Measurements from ENCODE around the gene GULP1.

Gene GULP1

GRCh38 chr2:188415754-188416083, 124.0 kb downstream of the GULP1 start:
- Histone ChIP-seq H3K9me3 (ENCODE audit: control insufficient read depth, insufficient read depth, low read depth, low read length) (no peaks in the 10 kb centered on the region), H3K27ac (ENCODE audit: extremely low read depth, low read depth, low read length) (no peak overlapping the region), H3K36me3 (ENCODE audit: control insufficient read depth in 2 of 2, insufficient read depth in 1 of 2, low read length in 2 of 2) (no peaks in the 10 kb centered on the region), H3K4me3 (ENCODE audit: low read depth, low read length) (no peak overlapping the region), H3K4me1 (ENCODE audit: control insufficient read depth, insufficient read depth, low read length) (no peaks in the 10 kb centered on the region; the same call in 1 of the 2 replicates)
- TF ChIP-seq ZNF707 (tag by site-specific recombination; IDR thresholded peaks at IDR 0.05) (no peak), PRDM4 (tag by site-specific recombination; IDR thresholded peaks at IDR 0.05) (no peak), ZNF155 (tag by site-specific recombination; IDR thresholded peaks at IDR 0.05) (no peak), ZNF530 (tag by site-specific recombination; IDR thresholded peaks at IDR 0.05; ENCODE audit: low read depth) (no peak), BCL11B (tag by site-specific recombination; IDR thresholded peaks at IDR 0.05; ENCODE audit: low read depth) (no peak), ZNF354C (tag by site-specific recombination; IDR thresholded peaks at IDR 0.05; ENCODE audit: borderline replicate concordance, low read depth) (no peak), ZNF114 (tag by site-specific recombination; IDR thresholded peaks at IDR 0.05) (no peak), BCL11A (tag by site-specific recombination; IDR thresholded peaks at IDR 0.05; ENCODE audit: low read depth) (no peak), SP2 (tag by site-specific recombination; IDR thresholded peaks at IDR 0.05) (no peak), ZNF776 (tag by site-specific recombination; IDR thresholded peaks at IDR 0.05; ENCODE audit: borderline replicate concordance) (no peak), SCRT2 (tag by site-specific recombination; IDR thresholded peaks at IDR 0.05) (no peak), GFI1B (tag by site-specific recombination; IDR thresholded peaks at IDR 0.05) (no peak), ZBTB20 (tag by site-specific recombination; IDR thresholded peaks at IDR 0.05) (no peak), RBAK (tag by site-specific recombination; IDR thresholded peaks at IDR 0.05) (no peak), ZNF529 (tag by site-specific recombination; IDR thresholded peaks at IDR 0.05; ENCODE audit: insufficient replicate concordance) (no peak), YY1 (tag by site-specific recombination; IDR thresholded peaks at IDR 0.05) (no peak)
- POLR2A ChIA-PET, result no interaction called here
- CTCF ChIA-PET, result no interaction called here

- no peak overlapping the region for H3K27ac ChIP-seq (ENCODE audit: extremely low read depth, low read depth, low read length)
- no peaks in the 10 kb centered on the region; the same call in 1 of the 2 replicates for H3K4me1 ChIP-seq (ENCODE audit: control insufficient read depth, insufficient read depth, low read length)
- H3K4me3 ChIP-seq (ENCODE audit: low read depth, low read length), result no peak overlapping the region
- no peaks in the 10 kb centered on the region for H3K36me3 ChIP-seq (ENCODE audit: control insufficient read depth in 2 of 2, insufficient read depth in 1 of 2, low read length in 2 of 2)
- no peaks in the 10 kb centered on the region for H3K9me3 ChIP-seq (ENCODE audit: control insufficient read depth, insufficient read depth, low read depth, low read length)
- ChIA-PET POLR2A (no interaction called here), CTCF (no interaction called here)
- TF ChIP-seq ZFP69B (tag by site-specific recombination; IDR thresholded peaks at IDR 0.05), result no peak
- no peak for TF ChIP-seq ZNF664 (tag by site-specific recombination; IDR thresholded peaks at IDR 0.05)
- TF ChIP-seq ZNF776 (tag by site-specific recombination; IDR thresholded peaks at IDR 0.05; ENCODE audit: borderline replicate concordance), result no peak
Observed at GRCh38 chr2:188416367-188416766, 124.7 kb downstream of the GULP1 start.

GRCh38 chr2:188422726-188423125, 131.1 kb downstream of the GULP1 start:
- ChIA-PET POLR2A (no interaction called here), CTCF (no interaction called here)
- Histone ChIP-seq H3K36me3 (ENCODE audit: control insufficient read depth in 2 of 2, insufficient read depth in 1 of 2, low read length in 2 of 2) (no peaks in the 10 kb centered on the region), H3K9me3 (ENCODE audit: control insufficient read depth, insufficient read depth, low read depth, low read length) (no peaks in the 10 kb centered on the region), H3K27ac (ENCODE audit: extremely low read depth, low read depth, low read length) (no peak overlapping the region), H3K4me1 (ENCODE audit: control insufficient read depth, insufficient read depth, low read length) (no peaks in the 10 kb centered on the region), H3K4me3 (ENCODE audit: low read depth, low read length) (no peak overlapping the region)
- TF ChIP-seq ZNF571 (tag by site-specific recombination; IDR thresholded peaks at IDR 0.05), result no peak
- TF ChIP-seq SCRT2 (tag by site-specific recombination; IDR thresholded peaks at IDR 0.05), result no peak
- no peak for TF ChIP-seq ZNF416 (tag by site-specific recombination; IDR thresholded peaks at IDR 0.05)
- no peak for TF ChIP-seq EGR2 (tag by site-specific recombination; IDR thresholded peaks at IDR 0.05; ENCODE audit: low read depth)
- TF ChIP-seq ELK4 (IDR thresholded peaks at IDR 0.05; ENCODE audit: borderline replicate concordance, low read depth, low read length), result no peak
- no peak for TF ChIP-seq ZNF24 (tag by site-specific recombination; IDR thresholded peaks at IDR 0.05)
- TF ChIP-seq ZNF211 (tag by site-specific recombination; IDR thresholded peaks at IDR 0.05; ENCODE audit: low read depth), result no peak
- no peak for TF ChIP-seq BCL6B (tag by site-specific recombination; IDR thresholded peaks at IDR 0.05)
- TF ChIP-seq TCF7L2 (IDR thresholded peaks at IDR 0.05; ENCODE audit: borderline replicate concordance, low read depth, low read length), result no peak
- no peak for TF ChIP-seq ZNF366 (tag by site-specific recombination; conservative IDR thresholded peaks at IDR 0.05)
- TF ChIP-seq ZNF155 (tag by site-specific recombination; IDR thresholded peaks at IDR 0.05), result no peak
- no peak for TF ChIP-seq ZNF404 (tag by site-specific recombination; IDR thresholded peaks at IDR 0.05)
- no peak for TF ChIP-seq ZNF362 (tag by site-specific recombination; IDR thresholded peaks at IDR 0.05)

Data from HEK293 (cell line).